Measurements from ENCODE around the gene RAD9A.

RAD9A gene

DNA sequence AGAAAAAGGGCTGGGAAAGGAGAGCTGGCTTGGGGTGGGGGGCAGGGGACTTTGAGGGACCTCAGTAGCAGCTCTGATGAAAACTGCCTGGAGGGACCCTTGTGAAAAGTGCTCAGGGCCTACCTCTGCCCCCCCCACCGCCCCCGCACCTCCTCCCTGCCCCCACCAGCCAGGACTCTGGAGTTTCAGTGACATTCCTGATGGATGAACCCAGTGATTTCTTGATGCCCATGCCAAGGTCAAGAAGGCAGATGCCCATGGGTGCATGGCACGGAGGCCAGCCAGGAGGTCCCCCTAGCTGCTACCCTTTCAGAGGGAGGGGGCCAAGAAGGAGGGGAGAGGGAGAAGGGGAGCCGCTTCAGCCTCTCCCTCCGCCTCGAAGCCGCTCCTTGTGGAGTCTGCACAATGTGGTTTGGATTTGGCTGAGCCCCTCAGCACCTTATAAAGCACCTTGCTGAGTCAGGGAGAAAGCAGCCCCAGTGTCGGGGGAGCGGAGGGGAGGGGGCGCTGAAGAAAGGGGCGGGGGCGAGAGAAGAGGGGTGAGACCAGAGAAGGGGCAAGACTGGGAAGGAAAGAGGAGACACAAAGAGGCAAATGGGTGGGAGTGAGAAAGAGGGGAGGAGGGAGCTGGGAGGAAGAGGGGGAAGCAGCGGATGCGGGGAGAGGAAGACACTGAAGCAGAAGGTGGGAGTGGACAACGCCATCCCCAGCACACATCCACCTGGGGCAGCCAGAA lies 16.3 kb upstream of the RAD9A start:
- DNase-seq, result no peak

DNA sequence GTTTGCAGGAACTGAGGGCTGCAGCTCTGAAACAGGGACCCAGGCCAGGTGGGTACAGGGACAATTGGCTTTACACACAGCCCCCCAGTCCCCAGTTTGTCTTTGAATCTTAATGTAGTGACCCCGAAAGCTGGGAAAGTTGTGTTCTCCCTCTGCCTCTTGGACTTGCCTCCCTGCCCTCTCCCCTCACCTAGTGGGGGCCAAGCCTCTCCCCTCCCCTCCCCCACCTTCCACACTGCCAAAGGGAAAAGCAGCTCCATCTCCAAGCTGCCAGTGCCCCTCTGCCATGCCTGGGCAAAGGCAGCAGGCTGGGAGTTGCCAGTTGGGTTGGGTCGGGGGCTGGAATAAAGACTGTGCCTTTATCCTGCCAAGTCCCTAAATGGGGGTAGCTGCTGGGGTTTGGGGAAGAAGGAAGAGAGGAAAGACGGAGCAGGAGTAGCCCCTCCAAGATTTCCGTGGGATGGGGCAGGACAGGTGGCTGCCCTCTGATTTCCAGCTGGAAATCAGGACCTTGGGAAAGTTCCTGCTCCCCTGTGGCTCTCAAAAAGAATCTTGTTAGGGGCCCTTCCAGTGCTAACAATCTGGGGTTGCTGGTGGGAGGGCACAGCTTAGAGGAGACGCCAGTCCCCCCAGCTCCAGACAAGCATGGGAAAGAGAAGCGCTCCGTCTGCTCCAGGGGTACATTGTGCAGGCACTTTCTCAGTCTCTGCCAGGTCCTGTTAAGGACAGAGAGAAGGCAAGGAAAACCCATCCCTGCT lies 15.5 kb upstream of the RAD9A start:
- DNase-seq, result no peak

DNA sequence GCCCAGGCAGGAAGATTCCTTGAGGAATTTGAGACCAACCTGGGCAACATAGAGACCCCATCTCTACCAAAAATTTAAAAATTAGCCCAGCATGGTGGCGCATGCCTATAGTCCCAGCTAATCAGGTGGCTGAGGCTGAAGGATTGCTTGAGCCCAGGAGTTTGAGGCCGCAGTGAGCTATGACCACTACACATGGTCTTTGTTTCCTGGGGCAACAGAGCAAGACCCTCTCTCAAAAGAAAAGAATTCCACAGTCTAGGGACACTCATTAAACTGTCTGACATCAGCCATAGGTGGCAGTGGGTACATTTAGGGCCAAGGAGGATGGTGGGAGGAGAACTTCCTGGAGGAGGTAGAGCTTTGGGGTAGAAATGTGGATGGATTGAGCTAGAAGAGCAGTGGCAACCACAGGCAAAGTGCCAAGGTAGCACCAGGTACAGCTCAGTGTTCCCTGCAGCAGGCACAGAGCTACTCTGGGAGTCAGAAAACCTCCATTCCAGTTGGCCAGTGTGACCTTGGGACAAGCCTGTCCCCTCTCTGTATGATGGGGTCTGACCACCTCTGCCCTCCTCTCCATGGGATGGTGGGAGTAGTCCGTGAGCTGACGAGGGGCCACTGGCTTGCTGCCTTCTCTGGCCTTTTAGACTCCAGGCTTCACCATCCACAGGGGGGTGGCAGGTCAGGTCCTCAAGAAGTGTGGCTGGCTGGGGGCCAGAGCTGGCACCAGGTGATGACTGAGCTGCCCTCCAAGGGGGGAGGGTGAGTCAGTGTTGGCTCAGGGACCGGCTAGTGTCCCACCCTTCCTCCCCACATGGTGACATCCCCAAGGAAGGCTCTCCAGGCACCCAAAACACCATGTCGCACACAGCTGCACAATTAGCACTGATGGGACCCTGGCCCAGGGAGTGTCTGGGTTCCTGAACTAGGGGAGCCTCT lies 14.6 kb upstream of the RAD9A start:
- DNase-seq, result no peak

DNA sequence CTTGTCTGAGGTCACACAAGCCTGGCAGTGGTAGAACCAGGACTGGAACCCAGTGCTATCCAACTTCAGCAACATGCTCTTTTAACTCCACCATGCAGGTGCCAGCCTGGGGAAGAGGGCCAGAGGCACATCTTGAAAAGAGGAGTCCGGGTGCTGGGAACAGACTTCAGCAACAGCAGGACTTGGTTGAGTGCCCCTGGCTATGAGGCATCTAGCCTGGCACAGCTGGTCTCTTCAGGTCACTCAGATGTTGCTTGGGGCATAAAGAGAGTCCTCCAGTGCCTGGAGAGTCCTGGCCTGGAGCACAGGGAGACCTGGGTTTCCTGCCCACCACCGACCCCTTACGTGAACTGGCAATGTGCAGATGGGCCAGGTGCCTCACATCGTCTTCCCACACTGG lies 13.2 kb upstream of the RAD9A start:
- no peak for DNase-seq

DNA sequence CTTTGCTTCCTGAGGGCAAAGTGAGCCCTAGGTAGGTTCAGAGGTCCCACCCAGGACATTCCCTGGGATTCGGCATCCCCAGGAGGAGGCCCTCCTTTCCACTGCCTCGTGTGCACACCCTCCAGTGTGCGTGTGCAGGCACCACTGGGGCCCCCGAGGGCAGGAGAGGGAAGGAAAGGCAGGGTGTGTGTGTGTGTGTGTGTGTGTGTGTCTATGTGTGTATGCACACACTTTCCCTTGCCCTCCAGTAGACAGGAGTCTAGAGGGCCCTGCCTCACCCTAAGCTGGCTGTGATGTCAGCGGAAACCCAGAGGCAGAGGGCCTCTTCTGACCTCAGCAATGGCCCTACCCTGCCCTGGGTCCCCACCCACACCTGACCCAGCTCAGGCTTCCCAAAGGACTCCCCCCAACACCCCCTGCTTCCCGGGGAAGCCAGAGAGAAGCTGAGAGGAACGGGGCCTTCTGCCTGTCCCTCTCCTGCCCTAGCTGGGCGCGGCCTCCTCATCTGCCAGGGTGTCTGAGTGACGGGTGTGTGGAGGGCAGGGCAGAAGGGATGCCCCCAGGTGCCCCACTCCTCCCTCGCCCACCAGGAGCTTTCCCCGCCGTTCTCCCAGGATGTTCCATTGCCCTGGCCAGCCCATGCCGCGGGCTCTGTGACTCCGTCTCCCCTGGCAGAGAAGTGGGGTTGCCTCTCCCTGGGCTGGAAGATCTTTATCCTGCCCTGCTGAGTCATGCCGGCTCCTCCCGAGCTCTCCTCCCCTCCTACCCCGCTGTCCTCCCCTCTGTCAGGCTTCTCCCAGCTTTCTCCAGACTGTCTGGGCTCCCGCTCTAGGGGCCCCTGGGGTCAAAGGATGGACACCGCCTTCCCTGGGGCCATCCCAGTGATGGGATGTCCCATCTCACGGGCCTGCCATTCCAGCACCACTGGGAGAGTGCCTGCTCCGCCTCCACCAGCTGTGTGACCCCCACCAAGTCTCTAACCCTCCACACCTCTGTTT lies 12.4 kb upstream of the RAD9A start:
- no peak for DNase-seq

DNA sequence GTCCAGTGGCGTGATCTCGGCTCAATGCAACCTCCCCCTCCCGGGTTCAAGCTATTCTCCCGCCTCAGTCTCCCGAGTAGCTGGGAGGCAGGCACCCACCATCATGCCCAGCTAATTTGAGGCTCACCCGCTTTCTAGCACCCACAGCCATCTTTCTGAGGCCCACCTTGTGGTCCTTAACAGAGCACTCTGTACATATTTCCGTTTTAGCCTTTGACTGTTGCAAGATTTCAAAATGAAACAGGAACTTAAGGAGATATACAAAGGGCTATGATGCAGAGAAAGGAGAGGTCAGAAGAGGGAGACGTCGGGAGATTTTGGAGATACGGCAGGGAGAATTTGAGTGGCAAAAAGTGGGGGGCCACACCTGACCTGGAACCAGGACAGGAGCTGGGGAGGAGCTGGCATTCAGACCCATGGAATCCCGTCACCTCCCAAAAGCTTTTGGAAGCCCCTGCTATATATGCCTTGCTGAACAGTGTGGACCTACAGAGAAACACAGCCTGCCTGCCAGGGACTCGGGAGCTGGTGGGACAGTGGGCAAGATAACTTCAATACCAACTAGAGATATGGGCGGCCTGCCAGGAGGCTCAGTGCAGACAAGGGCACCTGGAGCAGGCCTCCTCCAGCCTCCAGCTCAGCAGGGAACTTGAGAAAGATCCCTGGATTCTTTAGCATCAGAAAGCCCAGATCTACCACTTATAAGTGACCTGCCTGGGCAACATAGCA lies 10.4 kb upstream of the RAD9A start:
- no peak for DNase-seq

DNA sequence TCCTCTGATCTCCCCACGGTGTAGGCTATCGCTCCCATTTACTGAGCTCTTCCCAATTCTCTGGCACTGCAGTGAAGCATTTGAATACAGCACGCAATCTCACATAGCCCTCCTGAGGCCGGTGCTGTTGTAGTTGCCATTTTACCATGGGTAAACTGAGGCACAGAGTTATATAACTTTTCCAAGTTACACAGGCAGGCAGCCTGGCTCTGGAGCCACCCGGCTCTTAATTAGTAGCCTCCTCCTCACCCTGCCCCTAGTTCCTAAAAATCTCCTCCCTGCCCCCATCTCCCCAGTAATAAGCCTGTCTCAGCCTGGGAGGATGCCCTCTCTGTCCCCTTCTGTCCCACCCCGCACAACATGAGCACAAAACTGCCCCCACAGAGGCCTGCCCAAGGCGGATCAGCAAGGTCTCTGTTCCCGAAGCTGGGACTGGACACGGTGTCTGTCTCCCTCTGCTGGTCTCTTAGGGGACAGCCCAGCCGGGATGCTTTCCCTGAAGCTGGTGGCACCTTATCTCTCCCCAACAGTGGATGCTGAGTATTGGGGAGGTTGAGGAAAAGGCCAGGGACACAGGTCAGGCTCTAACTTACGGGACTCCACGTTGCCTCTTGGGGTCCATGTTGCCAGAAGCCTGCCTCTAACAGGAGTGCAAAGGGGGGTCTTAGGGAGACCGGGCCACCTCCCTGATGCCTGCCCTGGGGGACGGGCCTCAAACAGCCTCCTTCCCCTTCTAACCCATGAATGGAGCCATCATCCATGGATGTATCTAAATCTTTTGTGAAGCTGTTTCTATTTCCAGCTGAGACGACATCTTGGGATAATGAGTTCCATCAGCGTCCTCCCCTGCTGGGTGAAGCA lies 9.3 kb upstream of the RAD9A start:
- peak; percentile 66 to 69 for DNase-seq

DNA sequence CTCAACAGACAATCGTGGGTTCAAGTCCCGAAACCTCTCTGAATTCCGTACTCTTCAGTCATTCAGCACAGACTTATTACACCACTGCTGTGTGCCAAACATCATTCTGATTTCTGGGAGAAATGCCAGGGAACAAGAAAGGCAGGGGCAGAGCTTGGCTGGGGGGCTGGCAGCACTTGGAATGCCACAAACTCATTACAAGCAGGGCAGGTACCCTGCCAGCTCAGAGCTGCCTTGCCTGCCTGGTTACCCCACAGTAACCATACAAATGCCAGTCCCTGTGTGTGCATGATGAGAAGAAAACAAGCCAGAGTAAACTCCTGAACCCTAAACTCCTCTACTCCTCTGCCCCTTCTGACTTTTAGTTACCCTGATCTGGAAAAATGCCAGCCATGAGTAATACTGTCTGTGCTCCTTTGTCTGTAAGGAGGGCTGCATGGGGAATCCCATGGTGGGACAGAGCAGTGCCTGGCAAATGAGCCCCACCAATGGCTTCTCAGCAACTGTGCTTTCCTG lies 6.9 kb upstream of the RAD9A start:
- peak; percentile 30 to 66 for DNase-seq

DNA sequence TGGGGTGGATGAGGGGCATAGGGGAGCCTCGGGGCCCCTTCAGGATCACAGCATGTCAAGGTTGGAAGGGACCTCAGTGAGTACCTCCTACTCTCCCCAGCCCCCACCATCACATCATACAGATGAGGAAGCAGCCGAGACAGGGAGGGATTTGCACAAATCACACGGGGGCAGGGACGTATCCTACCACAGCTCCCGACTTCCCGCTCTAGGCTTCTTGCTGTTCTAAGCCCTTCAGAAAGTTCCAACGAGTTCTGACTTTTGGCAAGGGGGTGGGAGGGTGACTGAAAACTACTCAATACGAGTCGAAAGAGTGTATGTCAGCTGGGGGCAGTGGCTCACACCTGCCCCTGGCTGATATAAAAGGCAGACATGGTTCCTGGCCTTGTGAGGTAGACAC lies 4.7 kb upstream of the RAD9A start:
- DNase-seq, result no peak

DNA sequence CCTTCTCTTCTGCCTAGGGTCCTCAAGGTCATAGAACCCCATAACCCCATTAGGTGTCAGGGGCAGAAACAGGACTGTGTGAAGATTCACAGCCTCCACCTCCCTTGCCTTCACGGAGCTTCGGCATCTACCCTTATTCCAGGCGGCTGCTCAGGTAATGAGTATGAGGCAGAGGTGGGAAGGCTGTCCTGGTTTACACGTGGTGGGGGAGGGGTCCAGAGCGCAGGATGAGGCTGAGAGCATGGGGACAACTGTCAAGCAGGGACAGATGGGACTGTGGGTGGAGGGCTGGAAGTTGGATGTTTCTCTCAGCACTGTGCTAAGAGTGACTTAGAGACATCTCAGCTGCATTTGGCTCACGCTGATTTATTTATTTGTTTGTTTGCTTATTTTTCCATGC lies 4.3 kb upstream of the RAD9A start:
- no peak for DNase-seq

DNA sequence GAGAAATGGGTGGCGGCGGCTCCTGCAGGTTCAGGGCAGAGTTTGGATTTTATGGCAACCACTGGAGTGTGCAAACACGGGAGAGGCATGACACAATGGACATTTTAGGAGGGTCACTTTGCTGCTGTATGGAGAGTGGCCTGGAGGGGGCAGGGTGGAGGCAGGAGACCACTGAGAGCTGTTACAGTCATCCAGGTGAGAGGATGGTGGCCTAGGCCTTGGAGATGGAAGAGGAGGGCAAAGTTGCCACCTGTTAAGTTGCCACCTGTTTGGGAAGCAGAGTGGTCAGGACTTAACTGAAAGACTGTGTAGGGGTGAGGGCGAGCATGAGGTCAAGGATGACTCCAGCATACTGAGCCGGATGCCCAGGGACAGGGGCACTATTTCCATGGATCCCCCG lies 2.3 kb upstream of the RAD9A start:
- no peak for DNase-seq

DNA sequence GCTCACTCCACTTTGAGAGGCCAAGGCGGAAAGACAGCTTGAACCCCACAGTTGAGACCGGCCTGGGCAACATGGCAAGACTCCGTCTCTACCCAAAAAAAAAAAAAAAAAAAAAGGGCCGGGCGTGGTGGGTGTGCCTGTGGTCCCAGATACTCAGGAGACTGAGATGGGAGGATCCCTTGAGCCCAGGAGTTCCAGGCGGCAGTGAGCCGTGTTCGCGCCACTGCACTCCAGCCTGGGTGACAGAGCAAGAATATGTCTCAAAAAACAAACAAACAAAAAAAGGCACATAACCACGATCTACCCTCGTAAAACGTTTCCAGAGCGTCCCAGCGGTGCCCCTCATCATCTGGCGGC lies 861 bp upstream of the RAD9A start:
- DNase-seq, result no peak

DNA sequence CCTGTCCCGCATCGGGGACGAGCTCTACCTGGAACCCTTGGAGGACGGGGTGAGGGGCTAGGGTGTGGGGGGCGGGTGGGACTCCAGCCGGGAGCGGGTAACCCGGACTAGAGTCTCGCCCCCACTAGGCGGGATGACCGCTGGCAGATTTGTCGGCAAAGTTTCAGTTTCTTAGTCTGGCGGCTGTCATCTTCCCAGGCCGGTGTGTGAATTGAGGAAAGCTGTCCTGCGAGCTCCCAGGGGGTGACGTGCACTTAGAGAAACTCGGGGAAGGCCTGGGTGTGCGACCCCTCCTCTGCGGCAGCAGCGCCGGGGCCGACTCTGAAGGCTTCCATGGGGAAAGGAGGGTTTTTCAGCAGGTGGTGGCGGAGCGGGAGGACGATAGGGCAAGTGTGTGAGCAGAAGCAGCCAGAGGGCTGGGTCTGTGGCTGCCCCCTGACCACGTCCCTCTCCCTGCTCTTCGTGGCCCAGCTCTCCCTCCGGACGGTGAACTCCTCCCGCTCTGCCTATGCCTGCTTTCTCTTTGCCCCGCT lies 463 bp downstream of the RAD9A start:
- no peak for DNase-seq

DNA sequence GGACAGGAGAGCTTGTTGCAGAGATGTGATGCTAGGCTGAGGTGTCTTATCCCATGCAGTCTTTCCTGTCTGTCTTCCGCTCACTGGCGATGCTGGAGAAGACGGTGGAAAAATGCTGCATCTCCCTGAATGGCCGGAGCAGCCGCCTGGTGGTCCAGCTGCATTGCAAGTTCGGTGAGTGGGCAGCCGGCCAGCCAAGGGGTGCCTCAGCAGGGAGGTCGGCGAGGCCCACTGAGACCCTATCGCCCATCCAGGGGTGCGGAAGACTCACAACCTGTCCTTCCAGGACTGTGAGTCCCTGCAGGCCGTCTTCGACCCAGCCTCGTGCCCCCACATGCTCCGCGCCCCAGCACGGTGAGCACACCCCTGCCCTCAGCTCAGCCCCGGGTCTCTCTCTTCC lies 1.7 kb downstream of the RAD9A start:
- DNase-seq, result no peak

DNA sequence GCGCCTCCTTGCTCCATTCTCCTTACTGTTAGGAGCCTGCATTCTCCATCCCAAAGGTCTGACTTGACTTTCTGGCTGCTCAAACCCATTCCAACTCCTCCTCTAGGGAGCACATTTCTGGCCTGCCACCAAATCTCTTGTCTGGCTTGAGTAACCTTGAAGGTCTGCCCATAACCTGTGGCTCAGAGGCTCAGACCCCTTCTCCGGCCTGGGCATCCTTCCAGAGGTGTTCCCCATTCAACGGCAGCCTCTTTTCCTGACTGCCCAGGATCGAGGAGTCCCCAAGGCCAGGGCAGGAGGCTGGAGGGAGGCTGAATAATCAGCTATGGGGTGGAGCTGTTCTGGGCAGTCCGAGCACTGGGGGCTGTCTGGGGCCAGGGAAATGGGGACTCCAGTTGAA lies 2.2 kb downstream of the RAD9A start:
- no peak for DNase-seq

DNA sequence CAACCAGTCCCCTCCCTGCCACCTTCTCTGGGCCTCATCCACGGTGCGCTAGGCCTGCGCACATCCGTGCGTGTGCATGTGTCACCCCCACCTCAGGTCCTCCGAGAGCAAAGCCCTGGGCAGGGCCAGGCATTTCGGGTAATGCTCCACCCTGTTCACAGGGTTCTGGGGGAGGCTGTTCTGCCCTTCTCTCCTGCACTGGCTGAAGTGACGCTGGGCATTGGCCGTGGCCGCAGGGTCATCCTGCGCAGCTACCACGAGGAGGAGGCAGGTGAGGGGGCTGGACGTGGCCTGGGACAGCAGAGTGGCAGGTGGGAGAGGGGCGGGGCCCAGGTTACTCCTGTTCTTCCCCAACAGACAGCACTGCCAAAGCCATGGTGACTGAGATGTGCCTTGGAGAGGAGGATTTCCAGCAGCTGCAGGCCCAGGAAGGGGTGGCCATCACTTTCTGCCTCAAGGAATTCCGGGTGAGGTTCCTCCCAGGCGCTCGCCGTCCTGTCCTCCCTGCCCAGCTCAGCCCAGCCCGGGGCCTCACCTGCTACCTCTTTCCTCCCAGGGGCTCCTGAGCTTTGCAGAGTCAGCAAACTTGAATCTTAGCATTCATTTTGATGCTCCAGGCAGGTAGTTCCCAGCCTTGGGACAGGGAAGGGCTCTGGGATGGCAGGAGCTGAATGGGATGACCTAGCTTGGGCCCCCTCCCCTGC lies 3.9 kb downstream of the RAD9A start:
- DNase-seq, result no peak

DNA sequence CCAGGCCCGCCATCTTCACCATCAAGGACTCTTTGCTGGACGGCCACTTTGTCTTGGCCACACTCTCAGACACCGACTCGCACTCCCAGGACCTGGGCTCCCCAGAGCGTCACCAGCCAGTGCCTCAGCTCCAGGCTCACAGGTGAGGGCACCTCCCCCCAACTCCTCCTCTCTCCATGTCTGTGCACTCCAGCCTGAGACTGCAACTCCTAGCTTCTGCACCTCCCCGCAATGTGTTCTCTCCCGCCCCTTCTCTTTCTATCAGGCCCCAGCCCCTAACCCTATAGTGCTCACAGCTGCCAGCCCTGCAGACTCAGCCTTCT lies 4.4 kb downstream of the RAD9A start:
- no peak for DNase-seq

DNA sequence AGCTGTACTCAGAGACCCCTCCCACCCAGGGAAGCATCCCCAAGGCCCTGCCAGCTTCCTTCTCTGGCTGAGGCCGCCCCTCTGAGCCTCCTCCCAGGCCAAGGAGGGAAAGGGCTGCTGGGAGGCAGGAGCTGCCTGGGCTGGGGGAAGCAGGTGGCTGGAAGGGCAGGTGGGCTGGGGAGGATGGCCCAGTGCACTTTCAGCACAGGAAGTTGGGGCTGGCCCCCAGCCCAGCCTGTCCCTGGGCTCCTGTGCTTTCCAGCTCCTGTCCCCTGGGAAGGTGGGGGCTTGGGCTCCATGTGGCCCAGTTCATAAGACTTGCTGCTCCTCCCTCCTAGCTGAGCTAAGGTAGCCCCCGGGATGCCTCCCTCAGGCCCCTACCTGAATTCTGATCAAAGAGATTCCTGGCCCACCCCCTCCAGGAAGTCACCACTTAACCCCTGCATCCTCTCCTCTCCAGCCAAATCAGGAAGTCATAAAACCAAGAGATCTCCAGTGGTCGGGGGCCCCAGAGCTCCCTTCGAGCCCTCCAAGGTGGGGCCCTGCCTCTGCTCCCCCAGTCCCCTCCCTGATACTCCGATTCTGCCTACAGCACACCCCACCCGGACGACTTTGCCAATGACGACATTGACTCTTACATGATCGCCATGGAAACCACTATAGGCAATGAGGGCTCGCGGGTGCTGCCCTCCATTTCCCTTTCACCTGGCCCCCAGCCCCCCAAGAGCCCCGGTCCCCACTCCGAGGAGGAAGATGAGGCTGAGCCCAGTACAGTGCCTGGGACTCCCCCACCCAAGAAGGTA lies 5.0 kb downstream of the RAD9A start:
- no peak for DNase-seq

DNA sequence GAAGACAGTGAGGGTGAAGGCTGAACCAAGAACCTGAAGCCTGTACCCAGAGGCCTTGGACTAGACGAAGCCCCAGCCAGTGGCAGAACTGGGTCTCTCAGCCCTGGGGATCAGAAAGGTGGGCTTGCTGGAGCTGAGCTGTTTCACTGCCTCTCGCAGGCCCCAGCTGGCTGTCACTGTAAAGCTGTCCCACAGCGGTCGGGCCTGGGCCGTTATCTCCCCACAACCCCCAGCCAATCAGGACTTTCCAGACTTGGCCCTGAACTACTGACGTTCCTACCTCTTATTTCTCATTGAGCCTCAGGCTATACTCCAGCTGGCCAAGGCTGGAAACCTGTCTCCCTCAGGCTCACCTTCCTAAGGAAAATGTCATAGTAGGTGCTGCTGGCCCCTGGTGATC lies 5.8 kb downstream of the RAD9A start:
- DNase-seq, result no peak

All from hippocampal formation (tissue), 2 donors.